Neural cell (in vitro differentiated cells): ENCODE measurements around the gene NSL1. TPM values are rescaled to one million over a fixed set of nuclear protein-coding genes. Genes with fewer than 3 reads are reported as not detected.
A peak's percentile ranks its signal among the peaks of the same experiment; 100 is the strongest.

ENCODE experiments used
- H2AFZ ChIP-seq: fragments of 200-600, 300-800 bp; sonication (generic), shearing (Covaris generic); 2 replicates; pipeline ENCODE4 v1.6.0; 2014; ENCODE audit warnings: low read depth, mild to moderate bottlenecking, antibody characterized with exemption, low read length, moderate library complexity
- H3F3A ChIP-seq: fragments of 200-600 bp; shearing (Covaris generic); 2 replicates; pipeline ENCODE4 v1.6.1; 2016; ENCODE audit warnings: mild to moderate bottlenecking, moderate library complexity, mixed read lengths, antibody characterized with exemption, low read length; ENCODE audit not compliant: insufficient read depth, poor library complexity, severe bottlenecking
- H3K27ac ChIP-seq: fragments of 200-600, 300-800 bp; sonication (generic), shearing (Covaris generic); 2 replicates; pipeline ENCODE4 v1.5.1; 2014; ENCODE audit warnings: mild to moderate bottlenecking, low read length, moderate library complexity
- H3K27me3 ChIP-seq: fragments of 300-800, 200-600 bp; sonication (generic), shearing (Covaris generic); 2 replicates; pipeline ENCODE4 v1.6.0; 2014; ENCODE audit warnings: mild to moderate bottlenecking, low read depth, low read length, moderate library complexity; ENCODE audit not compliant: insufficient read depth
- H3K36me3 ChIP-seq: fragments of 300-800, 200-600 bp; sonication (generic), shearing (Covaris generic); 2 replicates; pipeline ENCODE4 v1.5.1; 2014; ENCODE audit warnings: mild to moderate bottlenecking, antibody characterized with exemption, low read length, moderate library complexity; ENCODE audit not compliant: insufficient read depth
- H3K4me2 ChIP-seq: fragments of 300-800, 200-600 bp; sonication (generic), shearing (Covaris generic); 2 replicates; pipeline ENCODE4 v1.6.0; 2014; ENCODE audit warnings: mild to moderate bottlenecking, low read length
- H3K4me3 ChIP-seq: fragments of 300-800, 200-600 bp; sonication (generic), shearing (Covaris generic); 2 replicates; pipeline ENCODE4 v1.5.1; 2014; ENCODE audit warnings: mild to moderate bottlenecking, low read length, moderate library complexity
- H3K79me2 ChIP-seq: fragments of 200-600 bp; shearing (Covaris generic); replicated peaks from 2 replicates; pipeline ENCODE4 v1.6.0; 2014; ENCODE audit warnings: mild to moderate bottlenecking, low read length, moderate library complexity; ENCODE audit not compliant: insufficient read depth
- H3K9ac ChIP-seq: fragments of 300-800, 200-600 bp; sonication (generic), shearing (Covaris generic); 2 replicates; pipeline ENCODE4 v1.6.1; 2016; ENCODE audit warnings: mild to moderate bottlenecking, low read length, mixed read lengths
- H3K9me2 ChIP-seq: fragments of 200-600 bp; shearing (Covaris generic); 2 replicates; pipeline ENCODE4 v1.6.1; 2016; ENCODE audit warnings: mild to moderate bottlenecking, low read length, mixed read lengths; ENCODE audit not compliant: insufficient read depth
- H3K9me3 ChIP-seq: fragments of 200-600, 300-800 bp; sonication (generic), shearing (Covaris generic); 2 replicates; pipeline ENCODE4 v1.6.1; 2016; ENCODE audit warnings: mild to moderate bottlenecking, mixed run types, low read length, moderate library complexity, mixed read lengths
- H4K20me1 ChIP-seq: fragments of 200-600 bp; shearing (Covaris generic); 2 replicates; pipeline ENCODE4 v1.6.1; 2016; ENCODE audit warnings: mild to moderate bottlenecking, mixed run types; ENCODE audit not compliant: insufficient read depth
- EP300 ChIP-seq: fragments of 450-650 bp; conservative IDR thresholded peaks from 2 replicates; pipeline ENCODE4 v1.6.1; 2014; ENCODE audit warnings: antibody characterized with exemption, mild to moderate bottlenecking, moderate library complexity; ENCODE audit not compliant: poor library complexity, severe bottlenecking
- EZH2 ChIP-seq: fragments of 200-600, 300-800 bp; shearing (Covaris generic), sonication (generic); IDR thresholded peaks from 2 replicates; pipeline ENCODE4 v1.6.1; 2014; ENCODE audit warnings: antibody characterized with exemption, low read length, borderline replicate concordance, mild to moderate bottlenecking; ENCODE audit not compliant: insufficient read depth, poor library complexity, severe bottlenecking
- MXI1 ChIP-seq: fragments of 450-650 bp; conservative IDR thresholded peaks from 2 replicates; pipeline ENCODE4 v1.6.1; 2014; ENCODE audit warnings: antibody characterized with exemption, mild to moderate bottlenecking; ENCODE audit not compliant: poor library complexity, severe bottlenecking
- POLR2AphosphoS5 ChIP-seq: IDR thresholded peaks from 2 replicates; pipeline ENCODE4 v1.6.1; 2012
- RAD21 ChIP-seq: fragments of 450-650 bp; conservative IDR thresholded peaks from 2 replicates; pipeline ENCODE4 v1.6.1; 2014; ENCODE audit warnings: antibody characterized with exemption, mild to moderate bottlenecking, moderate library complexity
- SMC3 ChIP-seq: fragments of 450-650 bp; conservative IDR thresholded peaks from 2 replicates; pipeline ENCODE4 v1.6.1; 2014; ENCODE audit warnings: antibody characterized with exemption, mild to moderate bottlenecking, moderate library complexity; ENCODE audit not compliant: poor library complexity
- TAF1 ChIP-seq: IDR thresholded peaks from 2 replicates; pipeline ENCODE4 v1.6.1; 2012; ENCODE audit warnings: low read depth
- polyA plus RNA-seq: library from polyadenylated mRNA; depleted of rRNA; stranded (reverse); fragments of >200 nt; gene quantifications from 2 replicates; pipeline ENCODE4 v1.2.3, GENCODE V29; 2014
- TF ChIP-seq, protein P1 (sequence below): IDR thresholded peaks from 2 replicates; pipeline ENCODE4 v1.6.1; 2012; ENCODE audit warnings: borderline replicate concordance
- TF ChIP-seq, protein P2 (sequence below): fragments of 450-650 bp; IDR thresholded peaks from 2 replicates; pipeline ENCODE4 v1.5.1; 2014; ENCODE audit warnings: antibody characterized with exemption, mild to moderate bottlenecking, moderate library complexity; ENCODE audit not compliant: poor library complexity, severe bottlenecking

The NSL1 gene
- polyA plus RNA-seq, 1 donor from 2014 or later: 40.4 TPM

DNA sequence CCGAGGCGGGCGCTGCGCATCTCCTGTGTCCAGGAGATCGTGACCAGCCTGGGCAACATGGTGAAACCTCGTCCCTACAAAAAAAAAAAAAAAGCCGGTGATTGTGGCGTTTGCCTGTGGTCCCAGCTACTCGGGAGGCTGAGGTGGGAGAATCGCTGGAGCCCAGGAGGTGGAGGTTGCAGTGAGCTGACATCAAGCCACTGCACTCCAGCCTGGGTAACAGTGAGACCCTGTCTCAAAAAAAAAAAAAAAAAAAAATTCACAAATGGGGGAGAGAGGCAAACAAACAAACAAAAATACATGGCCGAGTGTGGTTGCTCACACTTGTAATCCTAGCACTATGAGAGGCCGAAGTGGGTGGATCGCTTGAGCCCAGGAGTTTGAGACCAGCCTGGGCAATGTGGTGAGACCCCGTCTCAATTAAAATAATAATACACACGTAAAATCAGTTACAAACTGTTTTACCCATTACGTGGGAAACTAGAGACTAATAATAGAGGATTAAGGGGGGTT, 875 bp upstream of the NSL1 start:
- peak overlapping the region; percentile 49 for H3K4me2 ChIP-seq
- no peaks in the 10 kb centered on the region for H3K9me2 ChIP-seq
- no peaks in the 10 kb centered on the region for H3K36me3 ChIP-seq
- peak overlapping the region; percentile 95 for H3K27ac ChIP-seq
- no peaks in the 10 kb centered on the region for H3K9me3 ChIP-seq
- H2AFZ ChIP-seq: peak overlapping the region; percentile 90
- peak overlapping the region; percentile 96 for H3K9ac ChIP-seq
- H3K4me3 ChIP-seq: peak overlapping the region; percentile 91
- peaks cover 30% of the 10 kb centered on the region for H3K79me2 ChIP-seq
- H3F3A ChIP-seq: no peaks in the 10 kb centered on the region
- H3K27me3 ChIP-seq: no peaks in the 10 kb centered on the region
- TF ChIP-seq SMC3: no peak
- TF ChIP-seq RAD21: no peak
- no peak for TF ChIP-seq POLR2AphosphoS5
- TF ChIP-seq EZH2: no peak
- TF ChIP-seq, protein P1, sequence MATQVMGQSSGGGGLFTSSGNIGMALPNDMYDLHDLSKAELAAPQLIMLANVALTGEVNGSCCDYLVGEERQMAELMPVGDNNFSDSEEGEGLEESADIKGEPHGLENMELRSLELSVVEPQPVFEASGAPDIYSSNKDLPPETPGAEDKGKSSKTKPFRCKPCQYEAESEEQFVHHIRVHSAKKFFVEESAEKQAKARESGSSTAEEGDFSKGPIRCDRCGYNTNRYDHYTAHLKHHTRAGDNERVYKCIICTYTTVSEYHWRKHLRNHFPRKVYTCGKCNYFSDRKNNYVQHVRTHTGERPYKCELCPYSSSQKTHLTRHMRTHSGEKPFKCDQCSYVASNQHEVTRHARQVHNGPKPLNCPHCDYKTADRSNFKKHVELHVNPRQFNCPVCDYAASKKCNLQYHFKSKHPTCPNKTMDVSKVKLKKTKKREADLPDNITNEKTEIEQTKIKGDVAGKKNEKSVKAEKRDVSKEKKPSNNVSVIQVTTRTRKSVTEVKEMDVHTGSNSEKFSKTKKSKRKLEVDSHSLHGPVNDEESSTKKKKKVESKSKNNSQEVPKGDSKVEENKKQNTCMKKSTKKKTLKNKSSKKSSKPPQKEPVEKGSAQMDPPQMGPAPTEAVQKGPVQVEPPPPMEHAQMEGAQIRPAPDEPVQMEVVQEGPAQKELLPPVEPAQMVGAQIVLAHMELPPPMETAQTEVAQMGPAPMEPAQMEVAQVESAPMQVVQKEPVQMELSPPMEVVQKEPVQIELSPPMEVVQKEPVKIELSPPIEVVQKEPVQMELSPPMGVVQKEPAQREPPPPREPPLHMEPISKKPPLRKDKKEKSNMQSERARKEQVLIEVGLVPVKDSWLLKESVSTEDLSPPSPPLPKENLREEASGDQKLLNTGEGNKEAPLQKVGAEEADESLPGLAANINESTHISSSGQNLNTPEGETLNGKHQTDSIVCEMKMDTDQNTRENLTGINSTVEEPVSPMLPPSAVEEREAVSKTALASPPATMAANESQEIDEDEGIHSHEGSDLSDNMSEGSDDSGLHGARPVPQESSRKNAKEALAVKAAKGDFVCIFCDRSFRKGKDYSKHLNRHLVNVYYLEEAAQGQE: no peak
- TF ChIP-seq, protein P2, sequence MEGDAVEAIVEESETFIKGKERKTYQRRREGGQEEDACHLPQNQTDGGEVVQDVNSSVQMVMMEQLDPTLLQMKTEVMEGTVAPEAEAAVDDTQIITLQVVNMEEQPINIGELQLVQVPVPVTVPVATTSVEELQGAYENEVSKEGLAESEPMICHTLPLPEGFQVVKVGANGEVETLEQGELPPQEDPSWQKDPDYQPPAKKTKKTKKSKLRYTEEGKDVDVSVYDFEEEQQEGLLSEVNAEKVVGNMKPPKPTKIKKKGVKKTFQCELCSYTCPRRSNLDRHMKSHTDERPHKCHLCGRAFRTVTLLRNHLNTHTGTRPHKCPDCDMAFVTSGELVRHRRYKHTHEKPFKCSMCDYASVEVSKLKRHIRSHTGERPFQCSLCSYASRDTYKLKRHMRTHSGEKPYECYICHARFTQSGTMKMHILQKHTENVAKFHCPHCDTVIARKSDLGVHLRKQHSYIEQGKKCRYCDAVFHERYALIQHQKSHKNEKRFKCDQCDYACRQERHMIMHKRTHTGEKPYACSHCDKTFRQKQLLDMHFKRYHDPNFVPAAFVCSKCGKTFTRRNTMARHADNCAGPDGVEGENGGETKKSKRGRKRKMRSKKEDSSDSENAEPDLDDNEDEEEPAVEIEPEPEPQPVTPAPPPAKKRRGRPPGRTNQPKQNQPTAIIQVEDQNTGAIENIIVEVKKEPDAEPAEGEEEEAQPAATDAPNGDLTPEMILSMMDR: no peak
- no peak for TF ChIP-seq EP300
- no peak for TF ChIP-seq MXI1
- TF ChIP-seq TAF1: no peak
- H4K20me1 ChIP-seq: no peaks in the 10 kb centered on the region

DNA sequence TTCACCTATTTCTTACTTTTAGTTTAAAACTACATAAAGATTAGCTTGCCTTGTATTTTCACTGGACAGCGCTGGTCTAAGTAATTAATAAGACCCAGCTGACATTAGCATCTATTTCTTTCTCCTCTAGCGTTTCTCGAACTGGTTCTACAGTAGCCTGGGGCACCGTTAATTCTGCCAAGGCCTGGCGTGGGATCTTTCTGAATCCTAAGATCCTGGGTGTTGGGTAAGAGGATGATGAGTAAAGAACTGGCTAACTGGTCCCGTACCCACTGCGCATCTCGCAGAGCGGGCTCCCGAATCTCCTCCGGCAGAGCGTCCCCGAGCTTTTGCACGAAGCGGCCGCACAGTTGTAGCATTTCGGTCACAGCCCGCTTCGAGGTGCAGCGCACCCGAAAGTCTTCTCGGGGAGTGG, 309 bp downstream of the NSL1 start:
- TF ChIP-seq TAF1: no peak
- no peak for TF ChIP-seq SMC3
- TF ChIP-seq RAD21: no peak
- TF ChIP-seq, protein P1: no peak
- TF ChIP-seq POLR2AphosphoS5: no peak
- TF ChIP-seq MXI1: no peak
- Histone ChIP-seq H3K9me3 (no peaks in the 10 kb centered on the region), H3K4me3 (peak overlapping the region; percentile 91), H2AFZ (peak overlapping the region; percentile 90), H3K4me2 (peak overlapping the region; percentile 47), H3K27me3 (no peaks in the 10 kb centered on the region), H3K79me2 (peaks cover 30% of the 10 kb centered on the region), H3F3A (no peaks in the 10 kb centered on the region), H3K36me3 (no peaks in the 10 kb centered on the region), H3K9me2 (no peaks in the 10 kb centered on the region), H3K27ac (peak overlapping the region; percentile 95), H4K20me1 (no peaks in the 10 kb centered on the region), H3K9ac (peak overlapping the region; percentile 96)
